Measurements from ENCODE around the gene APCDD1L.
"Not testable (repeated sequence)": the region's sequence is repeated elsewhere in the genome, so short reads cannot be mapped to it uniquely, and the experiment has no call there.

APCDD1L gene

GRCh38 chr20:58513580-58514285 lies 1.5 kb downstream of the APCDD1L start:
- no peak for DNase-seq (ENCODE audit: low read depth)

- DNase-seq (ENCODE audit: low read depth) = no peak
Observed at GRCh38 chr20:58512808-58513552, 2.2 kb downstream of the APCDD1L start.

- DNase-seq (ENCODE audit: low read depth) = no peak
Observed at GRCh38 chr20:58511861-58512260, 3.3 kb downstream of the APCDD1L start.

GRCh38 chr20:58511364-58511763 lies 3.8 kb downstream of the APCDD1L start:
- no peak for DNase-seq (ENCODE audit: low read depth)

GRCh38 chr20:58510921-58511320 lies 4.3 kb downstream of the APCDD1L start:
- no peak for DNase-seq (ENCODE audit: low read depth)

GRCh38 chr20:58508762-58509395 lies 6.3 kb downstream of the APCDD1L start:
- DNase-seq (ENCODE audit: low read depth) = no peak

- DNase-seq (ENCODE audit: low read depth) = not testable (repeated sequence)
Observed at GRCh38 chr20:58506999-58507398, 8.2 kb downstream of the APCDD1L start.

- no peak for DNase-seq (ENCODE audit: low read depth)
Observed at GRCh38 chr20:58504566-58504965, 10.6 kb downstream of the APCDD1L start.

GRCh38 chr20:58503668-58504067 lies 11.5 kb downstream of the APCDD1L start:
- no peak for DNase-seq (ENCODE audit: low read depth)

- no peak for DNase-seq (ENCODE audit: low read depth)
Observed at GRCh38 chr20:58500256-58500655, 14.9 kb downstream of the APCDD1L start.

GRCh38 chr20:58498470-58499068 lies 16.6 kb downstream of the APCDD1L start:
- no peak for DNase-seq (ENCODE audit: low read depth)

- DNase-seq (ENCODE audit: low read depth) = no peak
Observed at GRCh38 chr20:58497724-58498469, 17.3 kb downstream of the APCDD1L start.

GRCh38 chr20:58497076-58497641 lies 18.0 kb downstream of the APCDD1L start:
- no peak for DNase-seq (ENCODE audit: low read depth)

- no peak for DNase-seq (ENCODE audit: low read depth)
Observed at GRCh38 chr20:58496429-58496769, 18.8 kb downstream of the APCDD1L start.

GRCh38 chr20:58495623-58496428 lies 19.4 kb downstream of the APCDD1L start:
- DNase-seq (ENCODE audit: low read depth) = no peak

GRCh38 chr20:58494923-58495622 lies 20.1 kb downstream of the APCDD1L start:
- DNase-seq (ENCODE audit: low read depth) = no peak

GRCh38 chr20:58492795-58493524 lies 22.2 kb downstream of the APCDD1L start:
- no peak for DNase-seq (ENCODE audit: low read depth)

GRCh38 chr20:58492074-58492718 lies 23.0 kb downstream of the APCDD1L start:
- DNase-seq (ENCODE audit: low read depth) = no peak

GRCh38 chr20:58486207-58486606 lies 29.0 kb downstream of the APCDD1L start:
- no peak for DNase-seq (ENCODE audit: low read depth)

All from stimulated activated CD8-positive, alpha-beta memory T cell treated with anti-CD3 and anti-CD28 coated beads, Interleukin-12 subunit alpha, Interleukin-12 subunit beta, amount 100 ng/mL, for 1 hour (primary cell).